B cell (primary cell): ENCODE results near the gene PPFIA2.

Source experiments
- CTCF ChIP-seq: fragments of 200-600 bp; IDR thresholded peaks from one replicate; pipeline ENCODE4 v1.8.0; 2022; ENCODE audit warnings: antibody characterized with exemption, mild to moderate bottlenecking
- EZH2 ChIP-seq: IDR thresholded peaks from 2 replicates; pipeline ENCODE4 v1.6.1; 2012; ENCODE audit warnings: borderline replicate concordance, low read depth, mild to moderate bottlenecking, moderate library complexity, low read length; ENCODE audit not compliant: insufficient read depth, poor library complexity, severe bottlenecking

DNA sequence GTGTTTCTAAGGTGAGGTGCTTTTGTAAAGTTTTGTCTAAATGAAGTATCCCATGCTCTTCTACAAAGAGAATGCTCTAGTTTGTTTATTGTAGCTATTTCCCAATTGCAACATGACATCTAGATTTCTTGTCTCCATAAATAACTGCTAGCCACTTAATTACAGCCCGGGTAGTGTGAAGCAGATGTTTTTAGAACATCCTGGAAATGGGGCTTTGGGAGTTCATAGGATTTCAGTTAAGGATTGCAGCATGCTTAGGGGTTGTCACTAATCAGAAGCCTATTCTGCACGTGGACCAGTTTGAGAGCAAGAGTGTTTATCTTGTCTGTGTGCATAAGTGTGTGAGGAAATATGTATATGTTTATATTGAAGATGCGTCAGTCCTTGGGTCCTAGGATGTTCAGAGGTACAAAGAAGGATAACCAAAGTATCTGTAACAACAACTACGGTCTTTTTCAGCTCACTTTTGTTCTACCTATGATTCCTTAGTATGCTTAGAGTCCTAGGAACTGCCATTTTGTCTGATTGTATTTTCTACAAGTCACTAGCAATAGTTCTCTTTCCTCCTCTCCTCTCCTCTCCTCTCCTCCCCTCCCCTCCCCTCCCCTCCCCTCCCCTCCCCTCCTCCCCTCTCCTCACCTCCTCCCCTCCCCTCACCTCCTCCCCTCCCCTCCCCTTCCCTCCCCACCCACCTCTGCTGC lies 546.0 kb downstream of the PPFIA2 start:
- TF ChIP-seq CTCF, result no peak
- no peak for TF ChIP-seq EZH2
